HepG2 (cell line): ENCODE measurements around the gene TAF8. TPM values are rescaled to one million over a fixed set of nuclear protein-coding genes. Genes with fewer than 3 reads are reported as not detected.

ENCODE experiments used
- ARID2 ChIP-seq: sonication (generic); formaldehyde crosslinking; IDR thresholded peaks from 2 replicates; pipeline ENCODE4 v1.8.1; 2022; ENCODE audit warnings: mild to moderate bottlenecking, missing genetic modification reagents, borderline replicate concordance
- ARID3A ChIP-seq: IDR thresholded peaks from 2 replicates; pipeline ENCODE4 v1.6.1; 2012; ENCODE audit warnings: low read depth, low read length, improper control_type of control experiment
- ARNT2 ChIP-seq: sonication (generic); formaldehyde crosslinking; IDR thresholded peaks from 2 replicates; pipeline ENCODE4 v1.8.0; 2022; ENCODE audit warnings: mild to moderate bottlenecking, low read depth, missing genetic modification reagents, moderate library complexity
- BHLHE40 ChIP-seq: IDR thresholded peaks from 2 replicates; pipeline ENCODE4 v1.6.1; 2011; ENCODE audit warnings: low read length, improper control_type of control experiment
- CC2D1A ChIP-seq: sonication (generic); formaldehyde crosslinking; IDR thresholded peaks from 2 replicates; pipeline ENCODE4 v1.8.1; 2023; ENCODE audit warnings: mild to moderate bottlenecking, missing genetic modification reagents
- EEA1 ChIP-seq: sonication (generic); formaldehyde crosslinking; IDR thresholded peaks from 2 replicates; pipeline ENCODE4 v1.5.1; 2020; ENCODE audit warnings: mild to moderate bottlenecking, missing genetic modification reagents, borderline replicate concordance
- ESRRA ChIP-seq: sonication (generic); formaldehyde crosslinking; IDR thresholded peaks from 2 replicates; pipeline ENCODE4 v1.5.1; 2020; ENCODE audit warnings: mild to moderate bottlenecking, low read depth, missing genetic modification reagents
- ETV5 ChIP-seq: IDR thresholded peaks from 2 replicates; pipeline ENCODE4 v1.6.1; 2018; ENCODE audit warnings: missing biosample characterization, missing genetic modification reagents, inconsistent platforms, borderline replicate concordance
- GLI4 ChIP-seq: sonication (generic); formaldehyde crosslinking; IDR thresholded peaks from 2 replicates; pipeline ENCODE4 v1.5.1; 2020; ENCODE audit warnings: missing genetic modification reagents, mild to moderate bottlenecking, moderate library complexity, borderline replicate concordance
- IRF2 ChIP-seq: IDR thresholded peaks from 2 replicates; pipeline ENCODE4 v1.6.1; 2018; ENCODE audit warnings: missing genetic modification reagents, missing compliant biosample characterization
- KAT8 ChIP-seq: IDR thresholded peaks from 2 replicates; pipeline ENCODE4 v1.6.1; 2016; ENCODE audit warnings: missing genetic modification reagents, missing compliant biosample characterization
- KDM2A ChIP-seq: sonication (generic); formaldehyde crosslinking; IDR thresholded peaks from 2 replicates; pipeline ENCODE4 v1.4.0; 2020; ENCODE audit warnings: low read depth, missing genetic modification reagents, borderline replicate concordance
- KDM5A ChIP-seq: fragments of 200-600 bp; sonication (generic); IDR thresholded peaks from 2 replicates; pipeline ENCODE4 v1.7.0; 2018; ENCODE audit warnings: antibody characterized with exemption, mild to moderate bottlenecking, low read length, borderline replicate concordance
- KLF13 ChIP-seq: sonication (generic); formaldehyde crosslinking; IDR thresholded peaks from 2 replicates; pipeline ENCODE4 v1.4.0; 2020; ENCODE audit warnings: mild to moderate bottlenecking, missing genetic modification reagents
- NFATC3 ChIP-seq: sonication (generic); formaldehyde crosslinking; IDR thresholded peaks from 2 replicates; pipeline ENCODE4 v1.5.1; 2020; ENCODE audit warnings: mild to moderate bottlenecking, missing genetic modification reagents
- NFRKB ChIP-seq: fragments of 450-650 bp; IDR thresholded peaks from 2 replicates; pipeline ENCODE4 v1.6.1; 2017
- POLR2AphosphoS5 ChIP-seq: IDR thresholded peaks from 2 replicates; pipeline ENCODE4 v1.6.1; 2012; ENCODE audit warnings: low read depth, low read length
- RAD51 ChIP-seq: fragments of 450-650 bp; IDR thresholded peaks from 2 replicates; pipeline ENCODE4 v1.6.1; 2016; ENCODE audit warnings: borderline replicate concordance
- SALL2 ChIP-seq: sonication (generic); formaldehyde crosslinking; IDR thresholded peaks from 2 replicates; pipeline ENCODE4 v1.8.1; 2023; ENCODE audit warnings: mild to moderate bottlenecking, missing genetic modification reagents, inconsistent platforms
- SRF ChIP-seq: IDR thresholded peaks from 2 replicates; pipeline ENCODE4 v1.6.1; 2011; ENCODE audit warnings: mild to moderate bottlenecking, low read depth, low read length, moderate library complexity
- TARDBP ChIP-seq: sonication (generic); formaldehyde crosslinking; IDR thresholded peaks from 2 replicates; pipeline ENCODE4 v1.8.0; 2022; ENCODE audit warnings: mild to moderate bottlenecking, missing genetic modification reagents
- TBL1XR1 ChIP-seq: fragments of 150-350 bp; IDR thresholded peaks from 2 replicates; pipeline ENCODE4 v1.6.1; 2014; ENCODE audit warnings: borderline replicate concordance, low read length; ENCODE audit not compliant: partially characterized antibody
- TCF7 ChIP-seq: sonication (generic); IDR thresholded peaks from 2 replicates; pipeline ENCODE4 v1.6.1; 2016; ENCODE audit warnings: antibody characterized with exemption, low read depth
- ZNF274 ChIP-seq: sonication (generic); formaldehyde crosslinking; IDR thresholded peaks from 2 replicates; pipeline ENCODE4 v1.5.1; 2020; ENCODE audit warnings: mild to moderate bottlenecking, missing genetic modification reagents
- ZNF564 ChIP-seq: sonication (generic); formaldehyde crosslinking; IDR thresholded peaks from 2 replicates; pipeline ENCODE4 v1.8.1; 2023; ENCODE audit warnings: mild to moderate bottlenecking, missing genetic modification reagents
- ZNF792 ChIP-seq: IDR thresholded peaks from 2 replicates; pipeline ENCODE4 v1.6.1; 2016
- ZNF883 ChIP-seq: sonication (generic); formaldehyde crosslinking; IDR thresholded peaks from 2 replicates; pipeline ENCODE4 v1.5.1; 2020; ENCODE audit warnings: mild to moderate bottlenecking, missing genetic modification reagents; ENCODE audit errors: not compliant biosample characterization
- ZSCAN25 ChIP-seq: sonication (generic); formaldehyde crosslinking; IDR thresholded peaks from 2 replicates; pipeline ENCODE4 v1.8.0; 2022; ENCODE audit warnings: mild to moderate bottlenecking, missing genetic modification reagents
- polyA plus RNA-seq, 8 experiments: library from polyadenylated mRNA; depleted of rRNA in 3 of 8; stranded (reverse) in 7 of 8; unstranded in 1 of 8; fragments of >200 nt; fragmentation: Illumina TruSeq in 4 of 8; extraction: Trizol in 4 of 8; gene quantifications; 2 replicates each; pipeline versions ENCODE4 v1.2.1 to v1.2.3, GENCODE V29; 2011 to 2016; ENCODE audit warnings: low read depth in 4 of 8, missing spikeins in 1 of 8, mixed read lengths in 1 of 8; ENCODE audit not compliant: insufficient read depth in 1 of 8
- total RNA-seq, 5 experiments: library from RNA; depleted of rRNA; stranded (reverse); fragments of >200 nt; fragmentation: Illumina TruSeq; extraction: Trizol; gene quantifications; 2 replicates each; pipeline ENCODE4 v1.2.3, GENCODE V29; 2016; ENCODE audit warnings: low read depth in 1 of 5
- TF ChIP-seq, protein P1 (sequence below): sonication (generic); formaldehyde crosslinking; IDR thresholded peaks from 2 replicates; pipeline ENCODE4 v1.9.0; 2022; ENCODE audit warnings: low read depth, missing genetic modification reagents

The TAF8 gene
- total and polyA plus RNA-seq, 2 of the 13 experiments (the other 11 are each of a cell fraction or from before 2014, with no cell fraction given) = 25.2 to 25.8 TPM

GRCh38 chr6:42043787-42044475 is 6.4 kb upstream of the TAF8 start (continued):
- TF ChIP-seq, protein P1, sequence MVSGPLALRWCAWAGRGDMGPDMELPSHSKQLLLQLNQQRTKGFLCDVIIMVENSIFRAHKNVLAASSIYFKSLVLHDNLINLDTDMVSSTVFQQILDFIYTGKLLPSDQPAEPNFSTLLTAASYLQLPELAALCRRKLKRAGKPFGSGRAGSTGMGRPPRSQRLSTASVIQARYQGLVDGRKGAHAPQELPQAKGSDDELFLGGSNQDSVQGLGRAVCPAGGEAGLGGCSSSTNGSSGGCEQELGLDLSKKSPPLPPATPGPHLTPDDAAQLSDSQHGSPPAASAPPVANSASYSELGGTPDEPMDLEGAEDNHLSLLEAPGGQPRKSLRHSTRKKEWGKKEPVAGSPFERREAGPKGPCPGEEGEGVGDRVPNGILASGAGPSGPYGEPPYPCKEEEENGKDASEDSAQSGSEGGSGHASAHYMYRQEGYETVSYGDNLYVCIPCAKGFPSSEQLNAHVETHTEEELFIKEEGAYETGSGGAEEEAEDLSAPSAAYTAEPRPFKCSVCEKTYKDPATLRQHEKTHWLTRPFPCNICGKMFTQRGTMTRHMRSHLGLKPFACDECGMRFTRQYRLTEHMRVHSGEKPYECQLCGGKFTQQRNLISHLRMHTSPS (CRISPR knock-in tag) = peak; percentile 72; the same call in 1 of the 2 replicates
- TF ChIP-seq ZNF274 (CRISPR knock-in tag) (peak; percentile 77; the same call in 1 of the 2 replicates), ZNF883 (CRISPR knock-in tag) (peak; percentile 67), EEA1 (CRISPR knock-in tag) (no peak), RAD51 (no peak), ZSCAN25 (no peak), TARDBP (peak; percentile 63; the same call in 1 of the 2 replicates), GLI4 (CRISPR knock-in tag) (0 out of 2 replicates have a peak, but pooled peaks have one; percentile 75), KLF13 (CRISPR knock-in tag) (no peak), SALL2 (CRISPR knock-in tag) (peak; percentile 35; the same call in 1 of the 2 replicates), ZNF564 (CRISPR knock-in tag) (no peak), POLR2AphosphoS5 (no peak), TCF7 (peak; percentile 22; the same call in 1 of the 2 replicates), IRF2 (CRISPR knock-in tag) (peak; percentile 87), ARID2 (CRISPR knock-in tag) (no peak), CC2D1A (CRISPR knock-in tag) (no peak), ARNT2 (CRISPR knock-in tag) (0 out of 2 replicates have a peak, but pooled peaks have one; percentile 60), ESRRA (0 out of 2 replicates have a peak, but pooled peaks have one; percentile 27), KAT8 (CRISPR knock-in tag) (peak; percentile 63), NFATC3 (CRISPR knock-in tag) (0 out of 2 replicates have a peak, but pooled peaks have one; percentile 25), SRF (no peak), BHLHE40 (no peak), ZNF792 (CRISPR knock-in tag) (0 out of 2 replicates have a peak, but pooled peaks have one; percentile 51), TBL1XR1 (no peak), NFRKB (no peak), KDM5A (no peak), ETV5 (CRISPR knock-in tag) (peak; percentile 17; the same call in 1 of the 2 replicates), KDM2A (peak; percentile 87), ARID3A (0 out of 2 replicates have a peak, but pooled peaks have one; percentile 12)
